ENCODE results near the gene DDX4.

DNA sequence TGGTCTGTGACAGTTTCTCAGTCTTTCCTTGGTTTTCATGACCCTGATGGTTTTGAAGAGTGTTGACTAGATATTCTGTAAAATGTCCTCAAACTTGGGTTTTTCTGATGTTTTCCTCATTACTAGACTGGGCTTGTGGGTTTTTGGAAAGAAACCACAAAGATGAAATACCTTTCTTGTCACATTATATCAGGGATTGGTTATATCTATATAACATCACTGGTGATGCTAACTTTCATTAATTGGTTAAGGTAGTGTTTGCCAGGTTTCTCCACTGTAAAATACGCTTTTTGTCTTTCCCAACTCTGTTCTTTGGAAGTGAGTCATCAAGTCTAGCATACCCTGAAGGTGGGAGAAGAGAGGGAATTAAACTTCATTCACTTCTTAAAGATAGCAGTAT is 110.0 kb downstream of the DDX4 start:
- TF ChIP-seq, protein P1, sequence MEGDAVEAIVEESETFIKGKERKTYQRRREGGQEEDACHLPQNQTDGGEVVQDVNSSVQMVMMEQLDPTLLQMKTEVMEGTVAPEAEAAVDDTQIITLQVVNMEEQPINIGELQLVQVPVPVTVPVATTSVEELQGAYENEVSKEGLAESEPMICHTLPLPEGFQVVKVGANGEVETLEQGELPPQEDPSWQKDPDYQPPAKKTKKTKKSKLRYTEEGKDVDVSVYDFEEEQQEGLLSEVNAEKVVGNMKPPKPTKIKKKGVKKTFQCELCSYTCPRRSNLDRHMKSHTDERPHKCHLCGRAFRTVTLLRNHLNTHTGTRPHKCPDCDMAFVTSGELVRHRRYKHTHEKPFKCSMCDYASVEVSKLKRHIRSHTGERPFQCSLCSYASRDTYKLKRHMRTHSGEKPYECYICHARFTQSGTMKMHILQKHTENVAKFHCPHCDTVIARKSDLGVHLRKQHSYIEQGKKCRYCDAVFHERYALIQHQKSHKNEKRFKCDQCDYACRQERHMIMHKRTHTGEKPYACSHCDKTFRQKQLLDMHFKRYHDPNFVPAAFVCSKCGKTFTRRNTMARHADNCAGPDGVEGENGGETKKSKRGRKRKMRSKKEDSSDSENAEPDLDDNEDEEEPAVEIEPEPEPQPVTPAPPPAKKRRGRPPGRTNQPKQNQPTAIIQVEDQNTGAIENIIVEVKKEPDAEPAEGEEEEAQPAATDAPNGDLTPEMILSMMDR (IDR thresholded peaks at IDR 0.05), result no peak
- no peak for TF ChIP-seq POLR2A (IDR thresholded peaks at IDR 0.05)

Data from tibial nerve (tissue), 3 donors.